SW480 (cell line): Measurements from ENCODE around the gene MEIS3.
A peak's percentile ranks its signal among the peaks of the same experiment; 100 is the strongest.

Experiments
- DNase-seq: peaks from one replicate; pipeline ENCODE4 v3.0.0-alpha.2; 2016; ENCODE audit warnings: low spot score

MEIS3 gene

GRCh38 chr19:47435883-47436417, 16.6 kb upstream of the MEIS3 start:
- DNase-seq: no peak

GRCh38 chr19:47435196-47435595, 15.9 kb upstream of the MEIS3 start:
- no peak for DNase-seq

- no peak for DNase-seq
Observed at GRCh38 chr19:47434088-47434487, 14.8 kb upstream of the MEIS3 start.

GRCh38 chr19:47433121-47433520, 13.8 kb upstream of the MEIS3 start:
- DNase-seq: no peak

- no peak for DNase-seq
Observed at GRCh38 chr19:47432499-47432898, 13.2 kb upstream of the MEIS3 start.

GRCh38 chr19:47432091-47432490, 12.8 kb upstream of the MEIS3 start:
- no peak for DNase-seq

- DNase-seq: no peak
Observed at GRCh38 chr19:47430041-47430802, 10.9 kb upstream of the MEIS3 start.

- no peak for DNase-seq
Observed at GRCh38 chr19:47429140-47429793, 9.9 kb upstream of the MEIS3 start.

- DNase-seq: peak; percentile 100
Observed at GRCh38 chr19:47428177-47428894, 9.0 kb upstream of the MEIS3 start.

GRCh38 chr19:47427241-47428176, 8.2 kb upstream of the MEIS3 start:
- peak; percentile 86 for DNase-seq

- no peak for DNase-seq
Observed at GRCh38 chr19:47423203-47423882, 4.0 kb upstream of the MEIS3 start.

GRCh38 chr19:47422417-47423163, 3.3 kb upstream of the MEIS3 start:
- DNase-seq: no peak

GRCh38 chr19:47421844-47422395, 2.6 kb upstream of the MEIS3 start:
- DNase-seq: no peak

- DNase-seq: no peak
Observed at GRCh38 chr19:47421244-47421786, 2.0 kb upstream of the MEIS3 start.

- no peak for DNase-seq
Observed at GRCh38 chr19:47419789-47420188, 462 bp upstream of the MEIS3 start.

GRCh38 chr19:47418692-47419029, 666 bp downstream of the MEIS3 start:
- DNase-seq: no peak

GRCh38 chr19:47417746-47418691, 1.3 kb downstream of the MEIS3 start:
- no peak for DNase-seq

- DNase-seq: no peak
Observed at GRCh38 chr19:47417107-47417745, 2.1 kb downstream of the MEIS3 start.
